A549 treated with AZD9567 at 1 μM for 4 hours (cell line): Measurements from ENCODE around the gene BBOX1. TPM values are rescaled to one million over a fixed set of nuclear protein-coding genes. Genes with fewer than 3 reads are reported as not detected.

Experiments used
- total RNA-seq: library from RNA; stranded (reverse); fragments of 200-300 nt; extraction: Qiagen RNA extraction; gene quantifications from 5 replicates; pipeline ENCODE4 v1.2.3, GENCODE V29; 2022; ENCODE audit not compliant: insufficient read depth

BBOX1 gene, protein sequence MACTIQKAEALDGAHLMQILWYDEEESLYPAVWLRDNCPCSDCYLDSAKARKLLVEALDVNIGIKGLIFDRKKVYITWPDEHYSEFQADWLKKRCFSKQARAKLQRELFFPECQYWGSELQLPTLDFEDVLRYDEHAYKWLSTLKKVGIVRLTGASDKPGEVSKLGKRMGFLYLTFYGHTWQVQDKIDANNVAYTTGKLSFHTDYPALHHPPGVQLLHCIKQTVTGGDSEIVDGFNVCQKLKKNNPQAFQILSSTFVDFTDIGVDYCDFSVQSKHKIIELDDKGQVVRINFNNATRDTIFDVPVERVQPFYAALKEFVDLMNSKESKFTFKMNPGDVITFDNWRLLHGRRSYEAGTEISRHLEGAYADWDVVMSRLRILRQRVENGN
- total RNA-seq = 0.05 TPM in 1 of 5 replicates, not detected in the others

GRCh38 chr11:27040302-27041115 is at the start of gene BBOX1:
BBOX1 (plus strand) TSS chr11:27040815; CDS start chr11:27055431, 14,616 bp downstream.

DNA sequence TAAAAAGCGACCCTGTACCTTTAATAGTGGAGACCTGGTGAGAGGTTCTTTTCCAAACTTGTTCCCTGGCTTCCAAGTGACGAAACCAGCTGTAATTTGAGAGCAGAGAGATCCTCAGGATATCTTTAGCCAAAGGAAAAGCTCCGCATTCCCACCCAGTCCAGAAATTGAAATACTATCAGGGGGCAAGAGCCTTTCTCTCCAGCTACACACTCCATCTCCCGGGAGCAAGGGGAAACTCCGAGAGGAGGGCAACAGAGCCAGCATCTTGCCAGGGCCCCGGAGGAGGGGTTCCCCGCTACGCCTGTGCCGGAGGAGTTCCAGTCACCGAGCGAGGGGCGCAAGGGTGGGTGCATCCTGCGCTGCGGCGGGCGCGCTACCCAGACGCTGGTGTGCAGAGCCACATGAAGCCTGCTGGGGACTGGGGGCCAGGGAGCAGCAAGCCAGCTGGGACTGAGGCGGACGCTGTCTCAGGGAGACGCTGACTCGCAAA is 46.6 kb upstream of the BBOX1 start, which contains the start of gene FIBIN:
Gene FIBIN (plus strand): TSS at position 148 of the 493 bp plus-strand sequence. CDS start 415 bp downstream, outside the sequence.

Other genes starting within 250 kb of the BBOX1 start
- not detected in 5 replicates for gene FIBIN, start 46.7 kb upstream of the BBOX1 start, total RNA-seq